NOMO-1 treated with dmso at 0.1 percent for 144 hours (cell line): Measurements from ENCODE around the gene CLCN3.
"Not testable (repeated sequence)": the region's sequence is repeated elsewhere in the genome, so short reads cannot be mapped to it uniquely, and the experiment has no call there.

Source experiments
- DNase-seq: peaks from one replicate; lab custom pipeline; 2025; ENCODE audit not compliant: unreplicated experiment; lab: John Stamatoyannopoulos, UW

CLCN3 gene

DNA sequence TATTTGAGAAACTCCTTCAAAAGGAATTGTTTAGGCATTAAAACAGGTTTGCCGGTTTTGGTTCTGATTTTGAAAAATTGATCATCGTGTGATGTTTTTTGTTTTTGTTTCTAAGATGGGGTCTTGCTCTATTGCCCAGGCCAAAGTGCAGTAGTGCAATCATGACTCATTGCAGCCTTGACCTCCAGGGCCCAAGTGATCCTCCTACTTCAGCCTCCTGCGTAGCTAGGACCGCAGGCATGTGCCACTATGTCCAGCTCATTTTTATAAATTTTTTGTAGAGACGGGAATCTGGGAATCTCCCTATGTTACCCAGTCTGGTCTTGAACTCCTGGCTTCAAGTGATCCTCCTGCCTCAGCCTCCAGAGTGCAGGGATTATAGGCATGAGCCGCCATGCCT, 35.0 kb downstream of the CLCN3 start:
- no peak for DNase-seq

DNA sequence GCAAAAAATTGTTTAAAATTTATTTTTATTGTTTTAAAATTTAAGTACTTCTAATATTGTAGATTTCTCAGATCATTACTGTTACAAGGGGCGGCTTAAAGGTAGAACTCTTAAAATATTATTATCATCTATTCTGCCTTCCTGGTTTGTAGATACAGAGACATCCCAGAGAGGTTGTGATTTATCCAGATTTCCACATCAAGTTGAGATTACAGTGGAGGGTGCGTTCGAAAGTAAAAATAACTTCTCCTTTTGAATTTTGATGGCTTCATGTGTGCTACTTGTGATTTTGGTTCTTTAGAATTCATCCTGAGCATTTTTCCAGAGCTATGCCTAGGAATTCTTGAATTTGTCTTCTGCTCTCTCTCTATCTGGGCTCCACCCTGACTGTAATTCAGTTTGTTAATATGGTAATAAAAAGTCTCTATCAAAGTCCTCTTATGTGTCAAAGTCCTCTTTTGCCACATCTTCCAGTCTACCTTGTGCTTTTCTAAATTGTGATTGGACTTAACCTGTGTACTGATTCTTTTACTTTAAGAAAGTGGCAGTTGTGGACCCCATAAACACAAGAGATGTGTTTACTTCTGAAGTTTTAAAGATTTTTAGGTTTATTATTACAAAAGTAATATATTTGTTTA, 37.2 kb downstream of the CLCN3 start:
- no peak for DNase-seq

DNA sequence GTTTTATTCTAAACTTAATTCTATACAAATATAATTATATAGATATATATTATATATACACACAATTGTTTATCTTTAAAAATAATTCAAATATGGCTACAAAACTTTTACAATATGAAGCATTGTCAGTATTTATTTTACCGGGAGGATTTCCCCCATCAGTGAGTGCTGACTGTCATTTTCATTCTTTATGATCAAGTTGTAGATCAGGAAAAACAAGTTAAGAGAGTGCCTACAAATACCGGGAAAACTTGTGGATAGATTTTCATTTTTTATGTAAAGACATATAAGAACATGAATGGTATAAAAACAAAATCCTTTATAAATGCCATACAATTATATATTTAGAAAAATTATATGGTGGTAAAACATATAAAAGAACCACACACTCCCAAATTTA, 37.8 kb downstream of the CLCN3 start:
- DNase-seq: no peak

DNA sequence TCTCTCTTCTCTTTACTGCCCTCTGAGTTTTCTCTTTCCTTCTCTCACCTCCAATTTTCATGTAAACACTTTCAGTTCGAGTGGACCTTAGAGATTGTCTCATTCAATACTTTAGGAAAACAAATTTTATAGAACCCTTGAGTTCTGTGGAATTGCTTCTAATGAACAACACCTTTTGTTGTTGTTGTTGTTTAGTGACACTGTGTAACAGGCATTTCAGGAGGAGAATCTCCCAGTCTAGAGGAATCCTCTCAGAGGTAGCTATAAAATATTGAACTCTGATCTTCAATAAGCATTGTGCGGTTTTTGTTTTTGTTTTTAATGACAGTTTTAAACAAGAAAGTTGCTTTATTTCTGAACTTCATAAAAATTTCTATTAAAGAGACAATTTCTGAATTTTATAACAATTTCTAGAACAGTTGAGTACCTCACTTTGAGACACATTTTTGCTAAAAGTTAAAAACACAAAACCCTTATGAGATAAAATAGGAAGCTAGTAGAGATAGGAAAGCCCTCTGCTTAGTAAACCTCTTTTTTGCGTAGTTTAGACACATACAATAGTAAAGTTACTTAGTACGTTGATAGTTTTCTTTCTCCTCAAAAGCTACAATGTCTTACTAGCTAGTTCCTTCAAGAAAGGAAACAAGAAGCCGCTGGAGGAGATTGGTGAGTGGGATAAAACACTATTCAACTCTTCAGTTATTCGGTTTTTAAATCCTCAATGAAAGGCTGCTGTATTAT, 38.8 kb downstream of the CLCN3 start:
- no peak for DNase-seq

DNA sequence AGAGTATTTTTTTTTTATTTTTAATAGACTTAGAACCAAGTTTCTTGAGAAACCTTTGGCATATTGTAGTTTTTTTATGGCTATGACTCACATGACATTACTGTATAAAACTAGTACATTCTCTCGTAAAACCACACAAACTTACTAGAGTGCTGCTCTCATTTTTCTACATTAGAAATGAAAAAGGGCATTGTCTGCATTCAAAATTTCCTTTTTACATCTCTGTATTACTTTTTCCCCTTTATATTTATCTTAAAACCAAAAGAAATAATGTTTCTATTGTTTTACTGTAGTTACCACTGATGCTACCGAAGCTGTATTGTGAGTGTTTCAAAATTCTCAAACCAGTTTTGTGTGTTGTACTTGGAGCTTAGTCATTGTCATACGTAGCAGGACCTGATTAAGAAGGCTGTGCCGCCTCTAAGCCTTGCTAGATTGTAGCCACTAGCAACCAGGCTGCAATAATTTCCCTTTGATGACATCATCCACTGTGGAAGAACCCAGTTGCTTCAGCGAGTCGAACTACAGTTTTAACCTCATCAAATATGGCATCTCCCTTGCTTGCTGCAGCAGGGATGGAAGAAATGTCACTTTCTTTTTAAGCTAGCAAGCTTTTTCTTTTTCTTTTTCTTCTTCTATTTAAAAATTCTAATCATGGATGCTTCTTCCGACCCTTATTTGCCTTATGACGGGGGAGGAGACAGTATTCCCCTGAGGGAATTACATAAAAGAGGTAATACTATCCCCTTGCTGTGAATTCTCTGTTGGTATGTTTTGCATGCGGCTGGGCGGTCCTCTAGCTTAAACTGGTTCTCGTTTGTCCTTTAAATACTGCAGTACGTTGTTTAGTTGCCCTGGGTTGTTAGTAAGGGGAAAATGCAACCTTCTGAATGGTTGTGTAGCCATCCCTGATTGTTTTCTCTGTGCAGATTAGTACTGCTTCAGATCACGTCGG, 39.6 kb downstream of the CLCN3 start:
- peak; percentile 76 for DNase-seq

DNA sequence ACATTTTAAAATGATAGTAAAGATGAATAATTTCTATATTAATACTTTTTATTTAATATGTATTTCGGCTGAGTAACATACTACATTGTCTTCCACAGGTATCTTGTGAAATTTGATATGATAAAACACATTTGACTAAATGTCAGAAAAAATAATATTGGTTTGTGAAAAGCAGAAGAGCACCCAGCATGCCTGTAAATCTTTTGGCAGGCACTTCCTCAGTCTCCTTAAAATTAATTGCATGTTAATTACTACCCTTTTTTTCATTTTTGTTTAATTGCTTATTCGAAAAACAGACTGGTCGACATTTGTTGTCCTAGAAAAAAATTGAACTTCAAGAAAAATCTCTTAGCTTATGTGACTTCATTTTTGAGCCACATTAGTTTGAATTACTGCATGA, 40.6 kb downstream of the CLCN3 start:
- peak; percentile 29 for DNase-seq

DNA sequence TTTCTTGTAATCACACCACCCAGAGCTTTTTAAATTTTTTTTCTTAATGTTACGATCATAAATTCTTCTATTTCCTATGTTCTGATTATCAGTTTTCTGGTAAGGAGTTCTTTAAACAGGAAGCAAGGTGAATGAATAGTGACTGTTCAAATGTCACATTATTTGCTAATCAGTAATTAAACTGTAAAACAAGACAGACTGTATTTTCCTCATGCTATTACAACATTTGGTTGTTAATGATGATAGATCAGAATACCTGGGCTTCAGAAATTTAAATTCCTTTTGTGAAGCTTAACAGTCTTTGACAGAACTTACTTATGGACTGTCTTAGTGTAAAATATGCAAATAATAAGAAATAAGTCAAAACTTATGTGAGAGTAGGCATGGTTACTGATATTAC, 41.4 kb downstream of the CLCN3 start:
- no peak for DNase-seq

DNA sequence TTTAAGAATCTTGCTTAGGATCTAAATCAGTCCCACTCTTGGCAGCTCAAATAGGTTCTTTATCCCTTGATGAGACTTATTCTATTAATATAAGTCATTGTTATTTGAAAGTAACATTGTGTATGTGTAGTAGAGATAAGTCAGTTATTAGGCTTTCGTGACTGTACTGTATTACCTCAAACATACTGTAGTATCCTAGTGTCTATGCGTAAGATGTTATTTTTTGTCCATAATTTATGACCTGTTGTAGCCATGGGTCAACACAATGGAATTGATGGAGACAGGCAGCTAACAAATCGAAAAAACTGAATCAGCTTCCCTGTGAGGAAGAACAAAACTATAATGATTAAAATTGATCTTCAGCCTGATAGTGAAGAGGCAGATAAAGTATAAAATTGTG, 41.8 kb downstream of the CLCN3 start:
- DNase-seq: no peak

DNA sequence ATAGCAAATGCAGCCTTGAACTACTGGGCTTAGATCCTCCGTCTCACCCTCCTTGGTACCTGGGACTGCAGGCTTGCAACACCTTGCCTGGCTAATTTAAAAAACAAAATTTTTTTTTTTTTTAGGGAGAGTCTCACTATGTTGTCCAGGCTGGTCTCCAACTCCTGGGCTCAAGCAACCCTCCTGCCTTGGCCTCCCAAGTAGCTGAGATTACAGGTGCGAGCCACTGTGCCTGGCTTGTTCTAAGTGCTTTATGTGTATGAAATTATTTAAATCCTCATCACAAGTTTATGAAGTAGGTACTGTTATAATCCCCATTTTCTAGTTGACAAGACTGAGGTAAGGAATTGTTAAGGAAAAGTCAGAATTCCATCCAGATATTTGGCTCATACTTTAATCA, 43.0 kb downstream of the CLCN3 start:
- DNase-seq: no peak

DNA sequence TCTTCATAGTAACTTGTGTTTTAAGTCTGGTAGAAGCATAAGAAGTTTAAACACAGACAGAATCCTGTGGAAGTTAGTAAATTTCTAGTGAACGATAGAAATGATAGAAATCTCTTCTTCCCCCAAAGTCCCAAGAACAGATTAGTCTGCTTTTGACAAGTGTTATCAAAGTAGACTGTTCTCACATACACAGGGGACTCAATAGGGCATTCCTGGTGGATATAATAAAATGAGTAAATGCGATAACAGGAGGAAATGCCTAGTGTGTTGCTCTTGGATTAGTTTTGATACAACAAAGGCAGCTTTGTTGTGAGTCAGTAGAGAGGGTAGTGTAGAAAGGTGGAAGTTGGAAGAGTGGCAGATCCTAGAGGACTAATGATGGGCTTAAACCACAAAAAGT, 43.5 kb downstream of the CLCN3 start:
- DNase-seq: no peak

DNA sequence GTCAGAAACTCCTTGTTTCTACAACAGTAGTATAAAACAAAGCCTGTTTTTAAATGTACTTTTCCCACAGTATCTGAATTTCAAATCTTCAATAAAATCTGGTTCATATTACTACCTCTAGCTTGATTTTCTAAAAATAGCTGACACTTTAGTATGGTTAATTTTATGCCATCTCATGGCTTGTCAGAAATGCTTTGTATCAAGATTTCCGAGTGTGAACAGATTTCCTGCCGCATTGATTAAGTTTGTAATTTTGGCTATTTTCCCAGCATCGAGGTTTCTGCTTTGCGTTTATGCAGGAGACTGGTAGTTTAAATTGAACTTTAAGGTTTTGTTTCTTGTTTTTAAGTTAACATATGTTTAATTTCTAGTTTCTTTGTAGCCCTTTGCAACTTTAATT, 44.2 kb downstream of the CLCN3 start:
- no peak for DNase-seq

DNA sequence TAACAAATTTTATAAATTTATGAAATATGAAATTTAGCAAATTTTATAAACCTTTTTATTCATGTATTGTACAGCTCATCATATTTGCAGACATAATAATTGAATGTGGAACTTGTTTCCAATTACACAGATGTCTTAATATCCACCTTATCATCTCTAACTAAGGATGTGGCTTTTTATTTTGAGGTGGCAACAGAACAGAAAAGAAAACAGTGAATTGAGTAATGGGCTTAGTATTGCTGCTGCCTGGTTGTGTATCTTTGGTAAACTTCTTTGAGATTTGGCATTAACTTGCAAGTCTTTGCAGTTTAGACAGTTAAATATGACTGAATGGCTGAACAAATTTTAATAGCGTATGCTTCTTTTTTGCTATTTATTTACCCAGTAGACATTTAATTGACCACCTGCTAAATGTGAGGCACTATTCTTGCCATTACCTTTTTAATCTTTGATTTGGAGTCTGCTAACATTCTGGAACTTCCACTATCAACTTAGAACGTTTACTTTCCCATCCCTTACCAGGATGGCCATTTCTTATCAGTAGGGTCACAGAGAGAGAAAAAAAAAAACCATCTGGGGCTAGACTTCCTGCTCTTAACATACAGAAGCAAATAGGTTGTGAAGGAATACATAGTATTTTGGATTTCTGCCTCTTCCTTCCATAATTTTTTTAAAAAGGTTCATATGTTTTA, 44.8 kb downstream of the CLCN3 start:
- no peak for DNase-seq

DNA sequence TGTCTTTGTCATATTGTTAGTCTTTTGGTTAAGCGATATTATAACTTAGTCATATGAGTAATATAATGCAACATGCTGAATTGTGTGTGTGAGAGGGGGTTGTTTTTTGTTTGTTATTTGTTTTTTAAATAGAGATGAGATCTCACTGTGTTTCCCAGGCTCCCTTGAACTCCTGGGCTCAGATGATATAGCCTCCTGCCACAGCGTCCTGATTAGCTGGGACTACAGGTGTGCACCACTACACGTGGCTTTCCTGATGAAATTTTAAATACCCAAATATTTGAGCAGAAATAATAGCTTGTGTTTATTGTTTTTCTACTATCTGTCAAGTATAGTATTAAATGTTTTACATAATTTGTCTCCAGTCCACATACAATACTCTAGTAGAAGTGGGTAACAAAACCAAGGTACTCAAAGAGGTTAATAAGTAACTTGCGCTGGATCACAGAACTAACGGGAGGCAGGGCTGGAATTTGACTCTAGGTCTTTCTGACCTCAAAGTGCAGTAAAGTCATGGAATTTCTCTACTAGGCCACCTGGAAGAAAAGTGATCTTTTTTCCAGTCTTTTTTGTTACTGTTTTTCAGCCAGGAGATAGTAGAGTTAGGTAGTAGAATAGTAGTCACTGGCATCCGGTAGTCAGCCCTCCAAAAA, 47.8 kb downstream of the CLCN3 start:
- no peak for DNase-seq

DNA sequence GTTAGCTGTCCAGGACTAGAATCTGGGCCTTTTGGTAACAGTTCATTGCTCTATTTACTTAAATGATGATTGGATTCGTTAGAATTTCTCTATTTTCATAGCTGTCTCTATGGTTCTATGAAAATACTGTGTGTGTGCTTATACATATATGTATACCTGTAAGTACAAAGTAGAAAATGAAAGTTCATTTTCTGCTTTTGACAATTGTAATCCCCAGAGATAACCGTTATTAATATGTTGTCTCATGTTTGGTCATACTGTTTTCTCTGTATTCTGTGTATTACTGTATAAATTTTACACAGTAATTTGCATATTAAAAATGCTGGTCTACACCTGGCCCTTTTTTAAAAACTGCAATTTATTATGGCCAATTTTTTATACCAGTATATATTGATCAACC, 55.4 kb downstream of the CLCN3 start:
- no peak for DNase-seq

DNA sequence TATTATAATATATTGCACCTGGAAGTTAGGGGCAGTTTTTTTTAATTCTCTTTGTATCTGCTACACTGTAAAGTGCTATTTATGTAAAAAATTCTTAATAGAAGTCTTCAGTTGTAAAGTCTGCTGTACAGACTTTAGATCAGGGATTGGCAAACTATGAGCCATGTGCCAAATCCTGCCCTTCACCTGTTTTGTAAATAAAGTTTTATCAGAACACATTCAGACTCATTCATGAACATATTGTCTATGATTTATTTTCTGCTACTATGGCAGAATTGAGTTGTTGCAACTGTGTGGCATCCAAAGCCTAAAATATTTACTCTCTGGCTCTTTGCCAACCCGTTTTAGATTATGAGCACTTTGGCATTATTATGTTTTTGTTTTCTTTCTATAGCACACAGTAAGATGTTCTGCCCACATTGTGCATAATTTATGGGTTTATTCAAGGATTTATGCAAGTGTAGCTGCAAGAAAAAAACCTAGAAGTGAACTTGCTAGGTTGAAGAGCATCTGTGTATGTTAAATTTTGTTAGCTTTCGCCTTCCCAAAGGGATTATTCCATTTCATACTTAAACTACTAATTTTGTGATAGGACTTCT, 56.9 kb downstream of the CLCN3 start:
- no peak for DNase-seq

DNA sequence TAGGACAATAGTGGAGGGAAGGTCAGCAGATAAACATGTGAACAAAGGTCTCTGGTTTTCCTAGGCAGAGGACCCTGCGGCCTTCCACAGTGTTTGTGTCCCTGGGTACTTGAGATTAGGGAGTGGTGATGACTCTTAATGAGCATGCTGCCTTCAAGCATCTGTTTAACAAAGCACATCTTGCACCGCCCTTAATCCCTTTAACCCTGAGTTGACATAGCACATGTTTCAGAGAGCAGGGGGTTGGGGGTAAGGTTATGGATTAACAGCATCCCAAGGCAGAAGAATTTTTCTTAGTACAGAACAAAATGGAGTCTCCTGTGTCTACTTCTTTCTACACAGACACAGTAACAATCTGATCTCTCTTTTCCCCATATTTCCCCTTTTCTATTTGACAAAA, 58.1 kb downstream of the CLCN3 start:
- not testable (repeated sequence) for DNase-seq

DNA sequence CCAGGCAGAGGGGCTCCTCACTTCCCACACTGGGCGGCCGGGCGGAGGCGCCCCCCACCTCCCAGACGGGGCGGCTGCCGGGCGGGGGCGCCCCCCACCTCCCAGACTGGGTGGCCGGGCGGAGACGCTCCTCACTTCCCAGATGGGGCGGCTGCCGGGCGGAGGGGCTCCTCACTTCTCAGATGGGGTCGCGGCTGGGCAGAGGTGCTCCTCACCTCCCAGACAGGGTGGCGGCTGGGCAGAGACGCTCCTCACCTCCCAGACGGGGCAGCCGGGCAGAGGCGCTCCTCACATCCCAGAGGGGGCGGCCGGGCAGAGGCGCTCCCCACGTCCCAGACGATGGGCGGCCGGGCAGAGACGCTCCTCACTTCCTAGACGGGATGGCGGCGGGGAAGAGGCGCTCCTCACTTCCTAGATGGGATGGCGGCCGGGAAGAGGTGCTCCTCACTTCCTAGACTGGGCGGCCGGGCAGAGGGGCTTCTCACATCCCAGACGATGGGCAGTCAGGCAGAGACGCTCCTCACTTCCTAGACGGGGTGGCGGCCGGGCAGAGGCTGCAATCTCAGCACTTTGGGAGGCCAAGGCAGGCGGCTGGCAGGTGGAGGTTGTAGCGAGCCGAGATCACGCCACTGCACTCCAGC, 58.7 kb downstream of the CLCN3 start:
- not testable (repeated sequence) for DNase-seq

DNA sequence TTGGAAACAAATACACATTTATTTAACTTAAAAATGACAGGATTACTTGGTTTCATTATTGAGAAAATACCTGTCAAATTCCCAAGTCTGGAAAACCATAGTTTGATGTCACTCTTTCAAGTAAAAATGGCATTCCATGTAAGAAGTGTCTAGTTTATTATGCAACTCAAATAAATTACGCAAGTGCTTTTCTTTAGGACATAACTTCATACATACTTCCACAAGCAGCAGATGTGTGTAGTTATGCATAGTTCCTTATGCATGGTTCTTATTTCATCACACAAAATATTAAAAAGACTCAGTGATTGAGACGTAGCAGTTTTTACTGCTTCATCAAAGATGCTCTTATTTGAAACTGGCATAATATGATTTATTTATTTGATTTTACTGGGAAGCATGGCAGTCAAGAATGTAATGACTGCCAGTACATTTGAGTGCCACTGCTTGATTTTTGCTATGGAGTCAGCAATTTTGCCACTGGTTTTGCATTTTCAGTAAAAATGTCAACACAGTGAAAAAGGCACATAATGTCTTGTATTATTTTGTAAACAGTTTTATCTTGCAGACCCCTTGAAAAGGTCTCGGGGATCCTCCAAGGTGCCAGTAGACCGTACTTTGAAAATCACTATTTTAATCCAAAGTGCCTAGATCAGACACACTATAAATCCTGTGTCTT, 62.1 kb downstream of the CLCN3 start:
- no peak for DNase-seq

DNA sequence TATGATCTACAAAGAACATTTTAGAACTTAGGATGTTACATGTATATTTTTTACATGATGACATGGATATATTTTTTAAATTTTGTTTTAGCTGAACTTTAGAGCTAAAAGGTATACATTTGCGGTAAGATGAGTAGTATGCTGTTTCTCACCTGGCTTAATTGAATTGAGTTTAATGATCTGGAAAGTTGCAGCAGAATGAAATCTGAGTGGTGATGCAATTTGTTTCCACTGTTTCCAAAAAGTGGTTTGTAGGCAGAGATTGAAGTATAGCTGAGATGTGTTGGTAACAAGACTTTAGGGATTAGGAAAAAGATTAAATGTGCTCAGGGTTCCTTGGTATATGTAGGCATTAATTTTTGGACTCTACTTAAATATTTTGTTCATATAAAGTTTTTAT, 69.3 kb downstream of the CLCN3 start:
- no peak for DNase-seq
